H1 (cell line): ENCODE data around the gene SYT14. TPM values are rescaled to one million over a fixed set of nuclear protein-coding genes. Genes with fewer than 3 reads are reported as not detected.

Experiments used
- CTCF ChIA-PET: fragments of 300-600 bp; sonication (Branson Sonifier 250); formaldehyde crosslinking; loops from one replicate; lab custom pipeline; 2021; ENCODE audit not compliant: partially characterized antibody; lab: Charles Lee
- POLR2A ChIA-PET: fragments of 300-600 bp; sonication (Branson Sonifier 250); formaldehyde crosslinking; loops from one replicate; lab custom pipeline; 2021; ENCODE audit warnings: inconsistent platforms; ENCODE audit not compliant: partially characterized antibody; lab: Charles Lee
- DNase-seq, 2 experiments: peaks; one replicate each; pipeline versions ENCODE4 v3.0.0 to v3.0.0-alpha.2; 2010 to 2022; ENCODE audit warnings: low spot score in 2 of 2, low read depth in 1 of 2, mixed read lengths in 1 of 2
- FAIRE-seq: peaks from 2 replicates; lab custom pipeline; 2011; peaks lifted over from hg19 to GRCh38; lab: Jason Lieb, UNC
- H2AFZ ChIP-seq: 2 replicates; pipeline ENCODE4 v1.8.1; 2012; ENCODE audit warnings: low read length, inconsistent platforms
- H2AK5ac ChIP-seq: 2 replicates; pipeline ENCODE4 v1.6.1; 2013; ENCODE audit warnings: low read depth, low read length
- H2BK120ac ChIP-seq: replicated peaks from 2 replicates; pipeline ENCODE3; 2013; ENCODE audit warnings: low read depth, low read length, inconsistent platforms
- H2BK12ac ChIP-seq: 2 replicates; pipeline ENCODE4 v1.6.1; 2013; ENCODE audit warnings: low read depth, low read length
- H2BK15ac ChIP-seq: 2 replicates; pipeline ENCODE4 v1.6.1; 2013; ENCODE audit warnings: low read length
- H2BK20ac ChIP-seq: 2 replicates; pipeline ENCODE4 v1.6.1; 2013; ENCODE audit warnings: low read length
- H2BK5ac ChIP-seq: 2 replicates; pipeline ENCODE4 v1.6.1; 2013; ENCODE audit warnings: low read depth, low read length
- H3K14ac ChIP-seq: 2 replicates; pipeline ENCODE4 v1.6.1; 2013; ENCODE audit warnings: inconsistent platforms; ENCODE audit not compliant: insufficient read length
- H3K18ac ChIP-seq: 2 replicates; pipeline ENCODE4 v1.6.1; 2013; ENCODE audit warnings: low read length; ENCODE audit errors: extremely low read depth
- H3K23ac ChIP-seq: 2 replicates; pipeline ENCODE4 v1.6.1; 2013; ENCODE audit warnings: inconsistent platforms; ENCODE audit not compliant: insufficient read length
- H3K23me2 ChIP-seq: 2 replicates; pipeline ENCODE4 v1.6.1; 2013; ENCODE audit warnings: low read depth, low read length
- H3K27ac ChIP-seq: 2 replicates; pipeline ENCODE4 v1.6.1; 2011; ENCODE audit warnings: low read depth, low read length, inconsistent platforms
- H3K27me3 ChIP-seq, 4 experiments: replicated peaks in 1 of 4; 1 replicate in 1 of 4; 2 replicates in 3 of 4; pipeline versions ENCODE4 v1.6.1 to v1.8.1; 2011 to 2013; ENCODE audit warnings: low read length in 3 of 4, mild to moderate bottlenecking in 3 of 4, inconsistent platforms in 2 of 4, mixed read lengths in 2 of 4, moderate library complexity in 1 of 4; ENCODE audit not compliant: control insufficient read depth in 3 of 4, insufficient read depth in 3 of 4; ENCODE audit errors: extremely low read depth in 1 of 4
- H3K36me3 ChIP-seq, 4 experiments: 2 replicates each; pipeline versions ENCODE4 v1.6.1 to v1.8.1; 2011 to 2013; ENCODE audit warnings: mild to moderate bottlenecking in 4 of 4, low read length in 3 of 4, moderate library complexity in 2 of 4, control low read depth in 1 of 4, inconsistent platforms in 1 of 4; ENCODE audit not compliant: insufficient read depth in 4 of 4, control insufficient read depth in 2 of 4
- H3K4ac ChIP-seq: replicated peaks from 2 replicates; pipeline ENCODE3; 2013; ENCODE audit warnings: low read length, low read depth, mixed read lengths, inconsistent platforms; ENCODE audit not compliant: insufficient read length
- H3K4me1 ChIP-seq, 4 experiments: replicated peaks in 1 of 4; 1 replicate in 1 of 4; 2 replicates in 3 of 4; pipeline versions ENCODE4 v1.6.1 to v1.8.1; 2011 to 2013; ENCODE audit warnings: low read length in 3 of 4, inconsistent platforms in 2 of 4, mixed read lengths in 1 of 4; ENCODE audit not compliant: insufficient read depth in 4 of 4, control insufficient read depth in 3 of 4
- H3K4me2 ChIP-seq, 2 experiments: 2 replicates each; pipeline versions ENCODE4 v1.6.1 to v1.8.1; 2011 to 2013; ENCODE audit warnings: low read depth in 2 of 2, low read length in 2 of 2, control low read depth in 1 of 2, inconsistent platforms in 1 of 2, mild to moderate bottlenecking in 1 of 2; ENCODE audit not compliant: insufficient read depth in 1 of 2
- H3K4me3 ChIP-seq, 4 experiments: fragments of 200-600, 300-600 bp in 1 of 4; sonication (generic), shearing (Covaris generic), sonication (Bioruptor Twin) in 1 of 4; 2 replicates each; pipeline versions ENCODE4 v1.5.1 to v1.8.1; 2011 to 2016; ENCODE audit warnings: low read length in 4 of 4, low read depth in 3 of 4, control low read depth in 2 of 4, inconsistent platforms in 2 of 4, mild to moderate bottlenecking in 2 of 4, mixed read lengths in 1 of 4, moderate library complexity in 1 of 4; ENCODE audit not compliant: insufficient read depth in 2 of 4; ENCODE audit errors: extremely low read depth in 1 of 4
- H3K56ac ChIP-seq: replicated peaks from 2 replicates; pipeline ENCODE3; 2013; ENCODE audit warnings: low read depth, mild to moderate bottlenecking, mixed read lengths, low read length, inconsistent platforms; ENCODE audit not compliant: insufficient read length
- H3K79me1 ChIP-seq: 2 replicates; pipeline ENCODE4 v1.6.1; 2013; ENCODE audit warnings: low read depth, low read length, control low read depth
- H3K79me2 ChIP-seq, 2 experiments: 2 replicates each; pipeline versions ENCODE4 v1.6.1 to v1.8.1; 2012 to 2013; ENCODE audit warnings: low read length in 2 of 2, mild to moderate bottlenecking in 2 of 2, inconsistent platforms in 1 of 2; ENCODE audit not compliant: insufficient read depth in 2 of 2, control insufficient read depth in 1 of 2
- H3K9ac ChIP-seq, 4 experiments: replicated peaks in 1 of 4; 1 replicate in 1 of 4; 2 replicates in 3 of 4; pipeline versions ENCODE4 v1.6.1 to v1.8.1; 2011 to 2013; ENCODE audit warnings: low read depth in 3 of 4, low read length in 3 of 4, control low read depth in 2 of 4, mild to moderate bottlenecking in 2 of 4, moderate library complexity in 2 of 4, inconsistent platforms in 1 of 4; ENCODE audit errors: extremely low read depth in 1 of 4
- H3K9me3 ChIP-seq, 2 experiments: 2 replicates each; pipeline versions ENCODE4 v1.6.1 to v1.8.1; 2012 to 2013; ENCODE audit warnings: mild to moderate bottlenecking in 2 of 2, moderate library complexity in 2 of 2, control low read depth in 1 of 2, inconsistent platforms in 1 of 2, low read depth in 1 of 2, low read length in 1 of 2, mixed read lengths in 1 of 2; ENCODE audit not compliant: insufficient read depth in 2 of 2
- H4K20me1 ChIP-seq, 2 experiments: replicated peaks in 1 of 2; 2 replicates each; pipeline versions ENCODE3 to v1.8.1; 2011 to 2013; ENCODE audit warnings: inconsistent platforms in 2 of 2, low read length in 2 of 2, mild to moderate bottlenecking in 1 of 2; ENCODE audit not compliant: insufficient read depth in 2 of 2, control insufficient read depth in 1 of 2
- H4K5ac ChIP-seq: 2 replicates; pipeline ENCODE4 v1.6.1; 2013; ENCODE audit warnings: low read length, low read depth, mixed read lengths, inconsistent platforms; ENCODE audit not compliant: insufficient read length
- H4K8ac ChIP-seq: 2 replicates; pipeline ENCODE4 v1.8.0; 2013; ENCODE audit warnings: mild to moderate bottlenecking, moderate library complexity, low read length, inconsistent platforms; ENCODE audit not compliant: insufficient read depth; ENCODE audit errors: extremely low read depth
- H4K91ac ChIP-seq: replicated peaks from 2 replicates; pipeline ENCODE3; 2013; ENCODE audit warnings: low read length, mixed read lengths, inconsistent platforms; ENCODE audit not compliant: insufficient read length
- ASH2L ChIP-seq: fragments of 200-600, 300-600 bp; sonication (generic); IDR thresholded peaks from one replicate; pipeline ENCODE4 v1.7.1; 2017; ENCODE audit warnings: low read length
- CREB1 ChIP-seq: IDR thresholded peaks from 2 replicates; pipeline ENCODE4 v1.6.1; 2012; ENCODE audit warnings: inconsistent platforms
- GABPA ChIP-seq: IDR thresholded peaks from 2 replicates; pipeline ENCODE4 v1.6.1; 2011; ENCODE audit warnings: mild to moderate bottlenecking, low read length, moderate library complexity, borderline replicate concordance; ENCODE audit not compliant: insufficient read depth
- HDAC6 ChIP-seq: IDR thresholded peaks from one replicate; pipeline ENCODE4 v1.7.1; 2012; ENCODE audit warnings: low read depth, mild to moderate bottlenecking, inconsistent platforms, low read length, moderate library complexity
- NANOG ChIP-seq: IDR thresholded peaks from 2 replicates; pipeline ENCODE4 v1.6.1; 2011; ENCODE audit warnings: low read length, low read depth, mild to moderate bottlenecking, inconsistent platforms; ENCODE audit not compliant: insufficient read depth, poor library complexity, severe bottlenecking
- NRF1 ChIP-seq: IDR thresholded peaks from 2 replicates; pipeline ENCODE4 v1.6.1; 2011; ENCODE audit warnings: mild to moderate bottlenecking, low read depth, low read length, improper control_type of control experiment
- PHF8 ChIP-seq: fragments of 200-600 bp; sonication (generic); conservative IDR thresholded peaks from 2 replicates; pipeline ENCODE4 v1.7.1; 2012; ENCODE audit warnings: low read depth, mild to moderate bottlenecking, inconsistent platforms, low read length, moderate library complexity
- RNF2 ChIP-seq: fragments of 200-900, 300-1000 bp; sonication (generic); IDR thresholded peaks from 2 replicates; pipeline ENCODE4 v1.7.1; 2016; ENCODE audit warnings: borderline replicate concordance, low read depth, mild to moderate bottlenecking, antibody characterized with exemption, low read length; ENCODE audit not compliant: poor library complexity, severe bottlenecking; ENCODE audit errors: missing control alignments
- SP1 ChIP-seq: IDR thresholded peaks from 2 replicates; pipeline ENCODE4 v1.6.1; 2011; ENCODE audit warnings: low read depth, low read length
- SP2 ChIP-seq: IDR thresholded peaks from 2 replicates; pipeline ENCODE4 v1.6.1; 2012; ENCODE audit warnings: mild to moderate bottlenecking, low read length, inconsistent platforms
- USF2 ChIP-seq: IDR thresholded peaks from 2 replicates; pipeline ENCODE4 v1.6.1; 2011; ENCODE audit warnings: low read length, improper control_type of control experiment
- whole genome bisulfite sequencing, 2 experiments: shearing (Covaris generic) in 1 of 2; methylation state at CpG; one replicate each; pipeline versions ENCODE4 v1.1.6 to v1.1.7; 2013 to 2015; ENCODE audit warnings: low lambda C conversion rate in 2 of 2, mixed read lengths in 2 of 2, inconsistent platforms in 1 of 2, low coverage in 1 of 2, missing lambda C conversion rate in 1 of 2; ENCODE audit not compliant: insufficient replicate concordance in 2 of 2, insufficient coverage in 1 of 2, insufficient read length in 1 of 2; ENCODE audit errors: extremely low coverage in 1 of 2, missing lambda C conversion rate in 1 of 2; 5-methylcytosine and 5-hydroxymethylcytosine counted together
- polyA plus RNA-seq, 7 experiments: library from polyadenylated mRNA; depleted of rRNA in 3 of 7; stranded (reverse) in 5 of 7; unstranded in 2 of 7; fragments of >200 nt in 5 of 7; fragments of 200-250 nt in 2 of 7; gene quantifications; 1 replicate in 5 of 7; 2 replicates in 1 of 7; 4 replicates in 1 of 7; pipeline versions ENCODE4 v1.2.1 to v1.2.3, GENCODE V29; 2011 to 2013; ENCODE audit warnings: missing spikeins in 2 of 7, mixed read lengths in 2 of 7
- total RNA-seq: library from RNA; stranded (reverse); fragmentation: NEBNext Ultra II Directional; extraction: Animal tissue kit (Norgen Biotek cat#: 25700); gene quantifications from 2 replicates; pipeline ENCODE4 v1.2.1, GENCODE V29; 2021

Gene SYT14
- total and polyA plus RNA-seq, 2 of the 8 experiments (the other 6 are each of a cell fraction or from before 2014, with no cell fraction given), result 2.3 to 18.4 TPM

GRCh38 chr1:209988706-209989105 is 50.7 kb downstream of the SYT14 start:
- no peak overlapping the region for H3K4me3 ChIP-seq
- H2BK15ac ChIP-seq, result no peak overlapping the region
- FAIRE-seq, result no peak
- no peak overlapping the region for H2BK20ac ChIP-seq
- no peaks in the 10 kb centered on the region for H3K79me1 ChIP-seq
- ChIA-PET POLR2A (interaction anchor here (1.0 kb wide), 2 partner anchors 10 to 62 kb away, joined by 4 read pairs; no protein-coding TSS in a partner anchor), CTCF (interaction anchor here (0.6 to 1.4 kb wide), 4 partner anchors 89 to 161 kb away, joined by 3 to 7 read pairs (median 4); no protein-coding TSS in a partner anchor)
- H4K8ac ChIP-seq, result no peak overlapping the region
- 85% methylated on average over 2 of the region's 2 CpGs; no CpG with 5 or more reads in 1 of the 2 experiments for WGBS, 2 experiments
- no peaks in the 10 kb centered on the region for H3K23me2 ChIP-seq
- H3K4me1 ChIP-seq, result peaks cover 0 to 2% (median 0%) of the 10 kb centered on the region in 4 experiments; a peak in 2 of 7 replicates
- H3K79me2 ChIP-seq, result no peaks in the 10 kb centered on the region
- no peak overlapping the region for H2BK5ac ChIP-seq
- no peak overlapping the region for H3K14ac ChIP-seq
- H3K27ac ChIP-seq, result no peak overlapping the region
- no peak overlapping the region for H2BK12ac ChIP-seq
- H2AFZ ChIP-seq, result no peak overlapping the region
- no peak for DNase-seq
- H3K23ac ChIP-seq, result no peak overlapping the region
- H4K5ac ChIP-seq, result no peak overlapping the region
- no peaks in the 10 kb centered on the region for H3K27me3 ChIP-seq
- H4K91ac ChIP-seq, result no peak overlapping the region
- no peak overlapping the region for H3K9ac ChIP-seq
- H3K18ac ChIP-seq, result no peak overlapping the region
- peaks cover 0 to 2% (median 0%) of the 10 kb centered on the region in 4 experiments; a peak in 1 of 8 replicates for H3K36me3 ChIP-seq
- no peak overlapping the region for H2BK120ac ChIP-seq
- peaks cover 6 to 10% of the 10 kb centered on the region in 2 experiments; a peak in 3 of 4 replicates for H3K9me3 ChIP-seq
- H4K20me1 ChIP-seq, result no peaks in the 10 kb centered on the region
- H3K4ac ChIP-seq, result no peak overlapping the region
- no peak overlapping the region for H3K4me2 ChIP-seq
- H2AK5ac ChIP-seq, result no peak overlapping the region
- H3K56ac ChIP-seq, result no peak overlapping the region
- TF ChIP-seq RNF2, result no peak
- TF ChIP-seq PHF8, result no peak
- no peak for TF ChIP-seq SP2
- TF ChIP-seq NANOG, result no peak
- no peak for TF ChIP-seq ASH2L
- TF ChIP-seq USF2, result no peak
- no peak for TF ChIP-seq NRF1
- TF ChIP-seq SP1, result no peak
- no peak for TF ChIP-seq CREB1
- no peak for TF ChIP-seq HDAC6
- no peak for TF ChIP-seq GABPA
